Kidney (tissue), 14 donors: ENCODE results near the gene SYNGR4. TPM values are rescaled to one million over a fixed set of nuclear protein-coding genes. Genes with fewer than 3 reads are reported as not detected.

Experiments
- DNase-seq, 5 donors: peaks; one replicate each; pipeline ENCODE4 v3.0.0-alpha.2; 2013 to 2020
- FAIRE-seq: peaks from 2 replicates; lab custom pipeline; 2012; peaks lifted over from hg19 to GRCh38; lab: Jason Lieb, UNC
- H3K27ac ChIP-seq, 2 donors: one replicate each; pipeline ENCODE4 v1.7.0; 2013; ENCODE audit warnings: low read depth in 2 of 2, low read length in 2 of 2, inconsistent platforms in 1 of 2
- H3K27me3 ChIP-seq: one replicate; pipeline ENCODE4 v1.7.1; 2013; ENCODE audit warnings: low read length, inconsistent platforms; ENCODE audit not compliant: control insufficient read depth, insufficient read depth
- H3K36me3 ChIP-seq, 3 donors: one replicate each; pipeline versions ENCODE4 v1.7.0 to v1.7.1; 2013; ENCODE audit warnings: low read length in 3 of 3, control low read depth in 1 of 3, inconsistent platforms in 1 of 3; ENCODE audit not compliant: insufficient read depth in 3 of 3, control insufficient read depth in 2 of 3
- H3K4me1 ChIP-seq, 3 donors: one replicate each; pipeline versions ENCODE4 v1.7.0 to v1.7.1; 2013; ENCODE audit warnings: low read length in 3 of 3, inconsistent platforms in 1 of 3, low read depth in 1 of 3; ENCODE audit not compliant: control insufficient read depth in 2 of 3, insufficient read depth in 2 of 3
- H3K4me3 ChIP-seq, 3 donors: one replicate each; pipeline versions ENCODE4 v1.7.0 to v1.8.1; 2013; ENCODE audit warnings: low read length in 3 of 3, control low read depth in 1 of 3, inconsistent platforms in 1 of 3
- H3K9ac ChIP-seq, 3 donors: one replicate each; pipeline versions ENCODE4 v1.7.0 to v1.7.1; 2013; ENCODE audit warnings: low read length in 3 of 3, control low read depth in 1 of 3, inconsistent platforms in 1 of 3
- H3K9me3 ChIP-seq, 3 donors: one replicate each; pipeline versions ENCODE4 v1.7.0 to v1.7.1; 2013; ENCODE audit warnings: low read length in 3 of 3, control low read depth in 1 of 3, inconsistent platforms in 1 of 3; ENCODE audit not compliant: control insufficient read depth in 2 of 3, insufficient read depth in 1 of 3
- CTCF ChIP-seq: IDR thresholded peaks from 3 replicates; pipeline ENCODE4 v1.5.1; 2012; ENCODE audit warnings: mild to moderate bottlenecking, moderate library complexity, borderline replicate concordance; ENCODE audit not compliant: insufficient read depth; ENCODE audit errors: extremely low read depth
- intact Hi-C: fragments of 100-400 bp; cut with DNase I; formaldehyde crosslinking; loops from one replicate; pipeline ENCODE4 v1.11.1; 2022
- polyA plus RNA-seq: library from polyadenylated mRNA; stranded (reverse); fragments of 350-450 nt; fragmentation: Illumina TruSeq; extraction: RNeasy Lipid Tissue Mini Kit (QIAGEN cat#74804); gene quantifications from one replicate; pipeline ENCODE4 v1.2.3, GENCODE V29; 2014; ENCODE audit warnings: low read depth, low replicate concordance; ENCODE audit not compliant: insufficient read depth
- total RNA-seq: library from RNA; stranded (reverse); fragmentation: NEBNext Ultra II Directional; extraction: Animal tissue kit (Norgen Biotek cat#: 25700); gene quantifications from one replicate; pipeline ENCODE4 v1.2.1, GENCODE V29; 2021
- donor health status: control.
- donor health status: control.
- donor health status: control.
- donor health status: control.
- donor health status: control.
- donor health status: DM: yes; HTN: yes; CAD: no.
- donor health status: Normal renal cell carcinoma (clear cell type).

SYNGR4 gene
- total and polyA plus RNA-seq, 2 donors from 2014 or later, result not detected

DNA sequence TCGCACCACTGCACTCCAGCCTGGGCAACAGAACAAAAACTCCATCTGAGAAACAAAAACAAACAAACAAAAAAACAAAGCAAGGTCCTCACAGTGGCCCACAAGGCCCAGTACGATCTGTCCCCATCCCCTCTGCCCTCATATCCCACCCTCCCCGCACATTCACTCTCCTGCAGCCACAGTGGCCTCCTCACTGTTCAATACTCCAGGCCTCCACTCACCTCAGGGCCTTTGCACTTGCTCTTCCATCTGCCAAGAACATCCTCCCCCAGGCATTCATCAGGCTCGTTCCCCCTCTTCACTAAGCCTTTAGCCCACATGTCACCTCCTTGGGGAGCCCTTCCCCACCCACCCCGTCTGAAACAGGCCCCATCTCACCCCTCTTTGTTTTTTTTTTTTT, 5.0 kb upstream of the SYNGR4 start:
- H3K27ac ChIP-seq, result no peak overlapping the region
- intact Hi-C loops, result no loop called here
- H3K36me3 ChIP-seq, result no peaks in the 10 kb centered on the region
- no peaks in the 10 kb centered on the region for H3K9me3 ChIP-seq
- DNase-seq (no peak), FAIRE-seq (no peak)
- H3K27me3 ChIP-seq, result no peaks in the 10 kb centered on the region
- no peak overlapping the region for H3K4me3 ChIP-seq
- H3K9ac ChIP-seq, result no peak overlapping the region
- TF ChIP-seq CTCF, result no peak
- H3K4me1 ChIP-seq, result peaks cover 0 to 4% (median 0%) of the 10 kb centered on the region in 3 donors

DNA sequence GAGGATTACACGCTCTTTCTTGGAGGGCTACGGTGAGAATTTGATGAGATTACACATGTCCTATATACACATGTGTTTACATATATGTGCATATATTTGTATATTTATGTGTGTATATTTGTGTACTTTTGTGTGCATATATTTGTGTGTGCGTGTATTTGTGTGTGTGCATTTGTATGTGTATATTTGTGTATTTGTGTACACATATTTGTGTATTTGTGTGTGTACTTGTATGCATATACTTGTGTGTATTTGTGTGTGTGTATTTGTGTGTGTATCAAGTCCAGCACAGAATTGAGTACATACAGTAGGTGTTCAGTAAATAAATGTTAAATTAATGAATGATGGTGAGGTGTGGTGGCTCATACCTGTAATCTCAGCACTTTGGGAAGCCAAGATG, 2.3 kb upstream of the SYNGR4 start:
- Histone ChIP-seq H3K36me3 (no peaks in the 10 kb centered on the region), H3K9ac (no peak overlapping the region), H3K27ac (no peak overlapping the region), H3K4me3 (no peak overlapping the region), H3K27me3 (no peaks in the 10 kb centered on the region), H3K4me1 (peaks cover 0 to 7% (median 0%) of the 10 kb centered on the region in 3 donors), H3K9me3 (no peaks in the 10 kb centered on the region)
- no peak for DNase-seq
- intact Hi-C loops, result no loop called here
- no peak for TF ChIP-seq CTCF
- FAIRE-seq, result no peak

DNA sequence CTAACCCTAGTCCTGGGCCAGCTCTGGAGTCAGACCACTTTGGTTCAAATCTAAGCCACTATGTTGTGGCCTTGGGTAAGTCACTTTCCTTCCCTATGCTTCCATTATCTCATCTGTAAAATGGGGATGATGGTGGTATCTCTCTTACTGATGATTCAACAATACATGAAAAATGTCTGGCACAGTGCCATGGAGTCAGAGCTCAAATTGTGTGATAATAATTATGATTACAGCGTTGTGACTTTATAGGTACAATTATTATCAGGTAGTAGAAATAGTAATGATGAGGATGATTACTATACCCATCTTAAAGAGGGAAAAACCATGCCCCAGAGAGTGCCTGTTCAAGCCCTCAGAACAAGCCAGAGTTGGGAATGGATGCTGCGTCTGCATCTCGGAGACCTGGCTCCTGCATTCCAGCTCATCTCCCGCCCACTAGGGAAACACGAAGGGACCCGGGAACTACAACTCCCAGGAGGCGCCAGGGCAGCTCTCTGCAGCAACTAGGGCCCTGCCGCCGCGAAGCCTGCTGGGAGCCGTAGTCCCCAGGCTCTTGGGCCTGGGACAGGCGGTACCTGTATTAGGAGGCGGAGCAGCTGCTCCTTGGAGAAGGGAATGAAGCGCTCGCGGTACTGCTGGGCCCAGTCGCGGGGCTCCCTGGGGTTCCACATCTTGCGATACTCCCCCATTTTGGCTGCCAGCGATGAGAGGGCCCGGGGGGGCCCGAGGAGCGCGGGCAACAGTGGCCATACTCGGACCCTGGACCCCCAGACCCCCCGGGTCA, 1.3 kb upstream of the SYNGR4 start:
- peaks cover 0 to 7% (median 5%) of the 10 kb centered on the region in 3 donors for H3K4me1 ChIP-seq
- intact Hi-C loops, result no loop called here
- H3K27me3 ChIP-seq, result no peaks in the 10 kb centered on the region
- peak overlapping the region; percentile 90 to 94 for H3K27ac ChIP-seq
- FAIRE-seq, result peak; percentile 68
- peak overlapping the region; percentile 34 to 97 (median 82) for H3K9ac ChIP-seq
- no peaks in the 10 kb centered on the region for H3K36me3 ChIP-seq
- peak; percentile 19 for TF ChIP-seq CTCF
- DNase-seq, result peak; percentile 97 to 99 (median 97)
- H3K4me3 ChIP-seq, result peak overlapping the region; percentile 45 to 90 (median 82)
- no peaks in the 10 kb centered on the region for H3K9me3 ChIP-seq
